ES-I3 (cell line): ENCODE results near the gene BAD.
"Not testable (repeated sequence)": the region's sequence is repeated elsewhere in the genome, so short reads cannot be mapped to it uniquely, and the experiment has no call there.

Source experiments
- H3K36me3 ChIP-seq: 2 replicates; pipeline ENCODE4 v1.6.1; 2013; ENCODE audit warnings: mild to moderate bottlenecking, low read length, control low read depth, moderate library complexity; ENCODE audit not compliant: insufficient read depth
- H3K4me1 ChIP-seq: 2 replicates; pipeline ENCODE4 v1.6.1; 2013; ENCODE audit warnings: mild to moderate bottlenecking, control low read depth, low read length; ENCODE audit not compliant: insufficient read depth
- H3K9ac ChIP-seq: 2 replicates; pipeline ENCODE4 v1.6.1; 2013; ENCODE audit warnings: low read depth, mild to moderate bottlenecking, low read length, moderate library complexity
- H3K9me3 ChIP-seq: 2 replicates; pipeline ENCODE4 v1.6.1; 2013; ENCODE audit warnings: mild to moderate bottlenecking, low read length, moderate library complexity; ENCODE audit not compliant: control insufficient read depth, insufficient read depth

BAD gene

DNA sequence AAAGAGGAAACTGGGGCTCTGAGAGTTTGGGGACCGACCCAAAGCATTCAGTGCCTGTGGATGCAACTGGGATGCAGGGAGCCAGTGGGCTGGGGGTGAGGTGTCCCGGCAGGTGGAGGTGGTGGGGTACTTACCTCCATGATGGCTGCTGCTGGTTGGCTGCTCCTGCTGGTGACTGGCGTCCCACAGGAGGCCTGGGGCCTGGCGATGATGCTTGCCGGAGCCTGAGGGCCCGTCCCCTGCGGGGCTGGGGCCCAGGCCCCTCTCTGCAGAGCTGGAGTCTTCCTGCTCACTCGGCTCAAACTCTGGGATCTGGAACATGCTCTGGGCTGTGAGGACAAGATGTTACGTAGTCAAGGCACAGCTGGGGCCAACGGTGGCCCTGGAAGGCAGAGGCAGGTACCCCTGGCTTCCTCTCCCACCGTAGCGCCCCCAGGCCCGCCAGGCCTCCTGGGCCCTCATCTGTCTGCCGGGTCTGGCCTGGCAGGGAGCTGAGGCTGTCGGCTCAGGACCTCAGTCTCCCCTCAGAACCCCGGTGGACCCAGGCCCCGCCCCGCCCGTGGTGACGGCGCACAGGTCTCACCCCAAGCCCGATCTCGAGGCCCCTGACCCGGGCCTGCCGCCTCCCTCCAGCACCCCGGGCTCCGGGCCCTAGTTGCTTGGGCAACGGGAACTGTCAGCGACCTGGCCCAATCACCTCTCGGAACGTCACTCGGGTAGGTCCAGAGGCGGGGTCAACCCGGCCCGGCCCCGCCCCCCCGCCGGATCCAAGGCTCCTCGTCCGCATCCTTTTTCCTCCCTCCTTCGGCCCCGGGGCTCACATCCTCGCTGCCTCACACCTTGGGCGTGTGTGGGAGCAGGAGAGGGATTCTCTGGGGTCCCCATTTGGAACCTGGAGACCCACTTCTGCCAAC, at the start of gene BAD:
Gene BAD, minus strand, starts transcription at position 618 of the 914 bp plus-strand sequence. Its CDS starts 297 bp downstream, at position 321.
- H3K9me3 ChIP-seq = no peaks in the 10 kb centered on the region
- H3K9ac ChIP-seq = peak within 1 kb of the TSS; percentile 92
- 0 out of 2 replicates have a peak, but pooled peaks cover 4% of the 10 kb centered on the region for H3K4me1 ChIP-seq
- no peaks in the 10 kb centered on the region; the same call in 1 of the 2 replicates for H3K36me3 ChIP-seq

DNA sequence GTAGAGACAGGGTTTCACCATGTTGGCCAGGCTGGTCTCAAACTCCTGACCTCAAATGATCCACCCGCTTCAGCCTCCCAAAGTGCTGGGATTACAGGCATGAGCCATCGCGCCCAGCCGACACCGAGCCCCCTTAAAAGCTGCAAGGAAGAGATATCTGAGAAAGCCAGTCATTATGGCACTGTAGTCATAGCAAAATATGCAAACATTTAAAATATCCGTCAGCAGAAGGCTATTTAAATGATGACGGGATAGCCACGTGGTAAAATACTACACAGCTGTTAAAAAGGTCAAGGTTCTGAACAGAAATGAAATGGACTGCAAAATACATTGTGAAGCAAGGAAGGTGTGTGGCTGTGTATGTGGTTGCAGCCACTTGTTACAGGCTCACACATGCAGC, 49.1 kb upstream of the BAD start:
- no peak overlapping the region for H3K9ac ChIP-seq
- no peaks in the 10 kb centered on the region for H3K9me3 ChIP-seq
- no peaks in the 10 kb centered on the region for H3K36me3 ChIP-seq
- H3K4me1 ChIP-seq = peaks cover 14% of the 10 kb centered on the region

DNA sequence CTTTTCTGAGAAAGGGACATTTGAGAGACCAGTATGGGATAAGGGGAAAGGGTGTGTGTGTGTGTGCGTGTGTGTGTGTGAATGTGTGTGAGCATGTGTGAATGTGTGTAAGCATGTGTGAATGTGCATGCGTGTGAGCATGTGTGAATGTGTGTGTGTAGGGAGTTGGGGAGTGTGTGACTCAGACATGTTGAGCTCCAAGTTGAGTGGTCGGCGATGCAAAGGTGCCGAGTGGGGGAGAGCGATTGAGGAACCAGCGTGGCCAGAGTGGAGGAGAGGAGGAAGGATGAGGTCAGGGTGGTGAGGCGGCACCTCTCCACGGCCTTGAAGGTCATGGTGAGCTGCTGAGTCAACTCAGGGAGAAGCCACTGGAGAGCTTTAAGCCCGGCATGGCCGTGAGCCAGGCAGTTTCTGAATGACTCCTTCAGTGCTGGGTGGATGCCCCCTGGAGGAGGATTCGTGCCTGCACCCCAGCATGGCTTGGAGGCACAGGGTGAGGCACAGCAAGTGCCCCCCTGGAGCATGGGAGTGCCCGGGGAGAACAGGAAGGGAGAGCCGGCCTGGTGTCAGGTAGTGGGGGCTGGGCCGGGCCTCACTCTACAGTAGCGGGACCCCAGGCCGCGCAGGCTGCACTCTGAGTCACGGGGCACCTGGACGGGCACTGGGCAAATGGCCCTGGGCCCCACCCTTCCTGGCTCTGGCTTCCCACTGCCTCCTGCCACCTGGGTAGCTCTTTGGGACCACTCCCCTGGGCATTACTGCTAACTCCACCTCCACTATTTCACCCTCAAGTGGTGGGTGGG, 47.3 kb upstream of the BAD start:
- no peaks in the 10 kb centered on the region for H3K9me3 ChIP-seq
- H3K4me1 ChIP-seq = peaks cover 14% of the 10 kb centered on the region
- no peaks in the 10 kb centered on the region for H3K36me3 ChIP-seq
- no peak overlapping the region for H3K9ac ChIP-seq

DNA sequence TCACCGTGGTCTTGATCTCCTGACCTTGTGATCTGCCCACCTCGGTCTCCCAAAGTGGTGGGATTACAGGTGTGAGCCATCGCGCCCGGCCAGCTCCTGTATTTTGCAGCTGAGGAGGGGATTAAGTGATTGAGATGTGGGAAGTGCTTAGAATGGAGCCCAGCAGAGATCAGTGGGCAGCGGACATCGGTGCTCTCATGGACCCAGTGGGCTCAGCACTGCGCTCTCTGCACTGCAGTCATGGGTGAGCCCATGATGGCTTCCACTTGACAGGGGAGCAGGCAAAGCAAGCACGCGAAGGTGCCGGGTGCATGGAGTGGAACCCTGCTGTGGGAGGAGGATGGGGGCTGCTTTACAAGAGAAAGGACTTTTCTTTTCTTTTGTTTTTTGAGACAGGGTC, 46.4 kb upstream of the BAD start:
- H3K4me1 ChIP-seq = peaks cover 14% of the 10 kb centered on the region
- no peak overlapping the region for H3K9ac ChIP-seq
- H3K9me3 ChIP-seq = no peaks in the 10 kb centered on the region
- no peaks in the 10 kb centered on the region for H3K36me3 ChIP-seq

DNA sequence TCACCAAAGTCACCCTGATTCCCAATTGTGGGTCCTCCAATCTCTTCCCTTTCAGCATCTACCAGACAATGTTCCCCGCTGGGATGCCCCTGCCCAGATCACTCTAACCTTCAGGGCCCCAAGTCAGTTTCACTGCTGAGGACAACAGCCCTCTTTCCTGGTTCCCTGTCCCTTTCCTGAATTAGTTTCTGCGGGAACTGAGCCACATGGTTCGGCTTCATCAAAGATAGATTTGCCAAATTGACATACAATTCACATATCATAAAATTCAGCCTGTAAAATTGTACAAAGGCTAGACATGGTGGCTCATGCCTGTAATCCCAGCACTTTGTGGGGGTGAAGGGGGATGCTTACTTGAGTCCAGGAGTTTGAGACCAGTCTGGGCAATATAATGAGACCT, 43.5 kb upstream of the BAD start:
- H3K9ac ChIP-seq = no peak overlapping the region
- peaks cover 21% of the 10 kb centered on the region for H3K4me1 ChIP-seq
- no peaks in the 10 kb centered on the region for H3K9me3 ChIP-seq
- no peaks in the 10 kb centered on the region for H3K36me3 ChIP-seq

DNA sequence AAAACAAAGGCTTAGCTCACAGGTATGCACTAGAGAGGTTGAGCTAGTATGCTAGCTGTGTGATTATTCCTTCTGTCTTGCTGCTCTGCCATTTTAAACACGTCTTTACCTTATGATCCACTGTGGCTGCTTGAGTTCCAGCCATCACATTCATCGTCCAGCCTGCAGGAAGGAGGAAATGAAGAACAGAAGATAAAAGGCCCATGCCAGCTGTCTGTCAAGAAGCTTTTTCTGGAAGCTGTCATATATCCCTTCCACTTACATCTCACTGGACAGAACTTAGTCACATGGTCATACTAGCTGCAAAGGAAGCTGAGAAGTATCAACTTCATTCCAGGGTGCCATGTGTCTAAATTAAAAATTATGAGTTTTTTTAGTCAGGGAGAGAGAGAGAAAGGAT, 42.9 kb upstream of the BAD start:
- H3K9ac ChIP-seq = no peak overlapping the region
- peaks cover 26% of the 10 kb centered on the region for H3K4me1 ChIP-seq
- H3K36me3 ChIP-seq = peaks cover 1% of the 10 kb centered on the region; the same call in 1 of the 2 replicates
- H3K9me3 ChIP-seq = no peaks in the 10 kb centered on the region

DNA sequence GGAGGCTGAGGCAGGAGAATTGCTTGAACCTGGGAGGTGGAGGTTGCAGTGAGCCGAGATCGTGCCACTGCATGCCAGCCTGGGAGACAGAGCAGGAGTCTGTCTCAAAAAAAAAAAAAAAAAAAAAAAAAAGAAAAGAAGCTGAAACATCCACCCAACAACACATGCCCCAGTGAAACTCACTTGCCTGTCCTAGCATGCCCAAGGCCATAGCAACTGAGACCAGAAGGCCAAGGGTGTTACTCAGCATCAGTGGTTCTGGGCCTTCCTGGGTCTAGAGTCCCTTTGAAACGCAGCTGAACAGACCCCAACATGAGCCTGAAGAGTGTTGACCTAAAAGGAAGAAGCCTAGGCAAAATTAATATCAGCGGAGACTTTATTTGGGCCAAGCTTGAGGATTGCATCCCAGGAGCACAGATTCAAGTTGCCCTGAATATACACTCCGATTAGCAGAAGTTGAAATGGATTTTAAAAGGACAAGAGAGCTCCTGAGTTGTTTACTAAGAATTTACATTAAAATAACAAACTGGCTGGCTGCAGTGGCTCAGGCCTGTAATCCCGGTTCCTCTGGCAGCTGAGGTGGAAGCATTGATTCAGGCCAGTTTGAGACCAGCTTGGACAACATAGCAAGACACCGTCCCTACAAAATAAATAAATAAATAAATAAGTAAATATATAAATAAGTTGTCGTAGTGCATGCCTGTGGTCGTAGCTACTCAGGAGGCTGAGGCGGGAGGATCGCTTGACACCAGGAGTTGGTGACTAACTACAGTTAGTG, 40.4 kb upstream of the BAD start:
- Histone ChIP-seq H3K9me3 (no peaks in the 10 kb centered on the region), H3K36me3 (peaks cover 4% of the 10 kb centered on the region; the same call in 1 of the 2 replicates), H3K9ac (no peak overlapping the region), H3K4me1 (peaks cover 13% of the 10 kb centered on the region; the same call in 1 of the 2 replicates)

DNA sequence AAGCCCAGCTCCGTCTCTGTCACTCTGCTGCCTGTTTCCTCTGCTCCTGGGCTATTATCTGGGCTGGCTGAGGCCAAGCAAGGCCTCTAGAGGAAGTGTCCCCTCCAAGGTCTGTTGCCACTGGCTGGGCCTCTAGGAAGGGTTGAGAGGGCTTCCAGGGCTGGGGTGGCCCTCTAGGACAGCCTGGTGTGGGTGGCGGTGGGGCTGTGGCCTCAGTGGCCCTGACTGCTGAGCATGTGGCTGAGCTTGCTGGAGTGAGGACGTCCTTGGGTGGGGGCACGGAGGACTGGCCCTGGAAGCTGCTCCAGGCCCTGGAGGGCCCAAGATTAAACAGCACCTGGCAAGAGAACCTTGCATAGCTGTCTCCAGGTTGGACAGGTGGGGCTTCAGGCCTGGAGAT, 39.5 kb upstream of the BAD start:
- not testable (repeated sequence) for H3K36me3 ChIP-seq, H3K9me3 ChIP-seq, H3K9ac ChIP-seq
- peaks cover 13% of the 10 kb centered on the region; the same call in 1 of the 2 replicates for H3K4me1 ChIP-seq

DNA sequence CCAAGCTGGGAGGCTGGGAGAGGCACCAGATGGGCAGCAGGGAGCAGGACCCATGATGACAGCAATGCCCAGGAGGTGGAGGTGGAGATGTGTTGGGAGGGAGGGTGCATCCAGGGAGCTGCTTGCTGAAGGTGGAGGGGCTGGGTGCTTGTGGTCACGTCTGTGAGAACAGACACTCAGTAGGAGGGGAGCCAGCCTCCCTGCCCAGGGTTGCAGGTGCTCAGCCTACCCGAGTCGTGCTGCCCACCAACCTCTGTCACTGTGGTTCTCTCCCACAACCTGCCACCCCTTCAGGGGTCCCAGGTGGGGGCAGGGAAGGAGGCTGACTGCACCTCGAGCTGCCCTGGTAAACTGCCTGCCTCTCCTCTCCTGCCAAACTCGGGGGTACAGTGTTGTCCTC, 38.9 kb upstream of the BAD start:
- H3K36me3 ChIP-seq = peaks cover 4% of the 10 kb centered on the region; the same call in 1 of the 2 replicates
- no peak overlapping the region for H3K9ac ChIP-seq
- H3K4me1 ChIP-seq = peaks cover 13% of the 10 kb centered on the region; the same call in 1 of the 2 replicates
- H3K9me3 ChIP-seq = no peaks in the 10 kb centered on the region

DNA sequence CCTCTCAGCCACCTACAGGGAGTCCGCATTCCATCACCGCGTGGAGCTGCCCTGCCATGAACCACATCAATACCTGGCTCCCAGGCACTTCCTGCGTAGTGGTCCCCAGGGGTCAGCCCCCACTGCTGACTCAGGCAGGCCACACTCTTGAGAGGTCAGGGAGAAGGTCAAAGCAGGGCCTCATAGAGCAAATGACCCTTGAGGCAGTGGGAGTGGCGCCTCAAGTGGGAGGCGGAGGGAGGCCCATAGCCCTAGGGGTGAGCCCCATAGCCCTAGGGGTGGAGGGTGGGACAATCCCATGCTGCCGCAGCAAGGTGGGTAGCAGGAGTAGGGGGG, 38.4 kb upstream of the BAD start:
- H3K4me1 ChIP-seq = peaks cover 13% of the 10 kb centered on the region; the same call in 1 of the 2 replicates
- H3K9me3 ChIP-seq = no peaks in the 10 kb centered on the region
- H3K36me3 ChIP-seq = peaks cover 4% of the 10 kb centered on the region; the same call in 1 of the 2 replicates
- no peak overlapping the region for H3K9ac ChIP-seq

DNA sequence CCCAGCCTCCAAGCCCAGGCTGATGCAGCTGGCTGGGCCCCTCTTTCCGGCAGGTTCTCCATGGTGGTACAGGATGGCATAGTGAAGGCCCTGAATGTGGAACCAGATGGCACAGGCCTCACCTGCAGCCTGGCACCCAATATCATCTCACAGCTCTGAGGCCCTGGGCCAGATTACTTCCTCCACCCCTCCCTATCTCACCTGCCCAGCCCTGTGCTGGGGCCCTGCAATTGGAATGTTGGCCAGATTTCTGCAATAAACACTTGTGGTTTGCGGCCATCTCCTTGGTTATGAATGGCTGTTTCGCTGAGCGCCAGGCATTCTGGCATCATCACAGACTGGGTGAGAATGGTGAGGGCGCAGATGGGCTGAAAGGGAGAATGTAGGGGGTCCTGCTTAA, 37.1 kb upstream of the BAD start:
- peaks cover 4% of the 10 kb centered on the region; the same call in 1 of the 2 replicates for H3K36me3 ChIP-seq
- H3K4me1 ChIP-seq = peaks cover 13% of the 10 kb centered on the region; the same call in 1 of the 2 replicates
- no peak overlapping the region for H3K9ac ChIP-seq
- H3K9me3 ChIP-seq = no peaks in the 10 kb centered on the region

DNA sequence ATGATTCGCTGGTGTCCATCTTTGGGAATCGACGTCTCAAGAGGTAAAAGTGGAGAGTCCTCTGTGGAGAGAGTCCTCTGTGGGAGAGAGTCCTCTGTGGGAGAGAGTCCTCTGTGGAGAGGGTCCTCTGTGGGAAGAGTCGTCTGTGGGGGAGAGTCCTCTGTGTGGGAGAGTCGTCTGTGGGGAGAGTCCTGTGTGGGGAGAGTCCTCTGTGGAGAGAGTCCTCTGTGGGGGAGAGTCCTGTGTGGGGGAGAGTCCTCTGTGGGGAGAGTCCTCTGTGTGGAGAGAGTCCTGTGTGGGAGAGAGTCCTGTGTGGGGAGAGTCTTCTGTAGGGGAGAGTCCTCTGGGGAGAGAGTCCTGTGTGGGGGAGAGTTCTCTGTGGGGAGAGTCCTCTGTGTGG, 36.6 kb upstream of the BAD start:
- H3K4me1 ChIP-seq = peaks cover 13% of the 10 kb centered on the region; the same call in 1 of the 2 replicates
- H3K36me3 ChIP-seq = peaks cover 4% of the 10 kb centered on the region; the same call in 1 of the 2 replicates
- H3K9me3 ChIP-seq = no peaks in the 10 kb centered on the region
- no peak overlapping the region for H3K9ac ChIP-seq

DNA sequence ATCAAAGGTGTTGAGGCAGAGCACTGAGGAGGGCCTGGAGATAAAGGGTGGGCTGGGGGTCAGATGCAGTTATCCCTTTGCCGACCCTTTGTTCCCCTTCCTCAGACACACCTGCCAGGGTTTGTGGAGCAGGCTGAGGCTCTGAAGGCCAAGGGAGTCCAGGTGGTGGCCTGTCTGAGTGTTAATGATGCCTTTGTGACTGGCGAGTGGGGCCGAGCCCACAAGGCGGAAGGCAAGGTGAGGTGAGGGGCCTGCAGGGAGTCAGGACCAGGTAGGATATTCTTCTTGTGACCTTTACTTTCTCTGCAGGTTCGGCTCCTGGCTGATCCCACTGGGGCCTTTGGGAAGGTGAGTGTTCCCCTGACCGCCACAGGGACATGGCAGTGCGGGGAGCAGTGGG, 36.1 kb upstream of the BAD start:
- Histone ChIP-seq H3K4me1 (peaks cover 13% of the 10 kb centered on the region; the same call in 1 of the 2 replicates), H3K9me3 (no peaks in the 10 kb centered on the region), H3K9ac (no peak overlapping the region), H3K36me3 (peaks cover 4% of the 10 kb centered on the region; the same call in 1 of the 2 replicates)
